SK-N-SH treated with all-trans-retinoic acid at 6 μM for 48 hours (cell line): Measurements from ENCODE around the gene EFCAB14.

Source experiments
- ATAC-seq: fragments of 200-7000 bp; cut with Tn5 transposase; 3 replicates; pipeline ENCODE4 v1.9.1; 2020; ENCODE audit warnings: mild to moderate bottlenecking, moderate library complexity
- ARNTL ChIP-seq: fragments of 450-650 bp; formaldehyde crosslinking; IDR thresholded peaks from 2 replicates; pipeline ENCODE4 v1.5.0; 2020; ENCODE audit warnings: low read depth, mild to moderate bottlenecking, moderate library complexity, borderline replicate concordance
- BACH2 ChIP-seq: fragments of 250-450 bp; sonication (Bioruptor Pico); IDR thresholded peaks from 2 replicates; pipeline ENCODE4 v1.9.0; 2021; ENCODE audit warnings: mild to moderate bottlenecking, borderline replicate concordance
- CREB5 ChIP-seq: fragments of 250-450 bp; sonication (Bioruptor Pico); IDR thresholded peaks from 2 replicates; pipeline ENCODE4 v1.5.1; 2020; ENCODE audit warnings: low read depth, mild to moderate bottlenecking, moderate library complexity
- CSDC2 ChIP-seq: fragments of 250-450 bp; sonication (Bioruptor Pico); IDR thresholded peaks from 2 replicates; pipeline ENCODE4 v1.5.0; 2020; ENCODE audit warnings: mild to moderate bottlenecking, moderate library complexity
- CSRNP3 ChIP-seq: fragments of 250-450 bp; sonication (Bioruptor Pico); IDR thresholded peaks from 2 replicates; pipeline ENCODE4 v1.5.1; 2021; ENCODE audit warnings: mild to moderate bottlenecking, moderate library complexity
- ESRRG ChIP-seq: fragments of 250-450 bp; sonication (Bioruptor Pico); IDR thresholded peaks from 2 replicates; pipeline ENCODE4 v1.6.1; 2021; ENCODE audit warnings: mild to moderate bottlenecking
- GLIS3 ChIP-seq: fragments of 250-450 bp; sonication (Bioruptor Pico); IDR thresholded peaks from 2 replicates; pipeline ENCODE4 v1.5.0; 2020; ENCODE audit warnings: mild to moderate bottlenecking, moderate library complexity
- ISL1 ChIP-seq: fragments of 250-450 bp; sonication (Bioruptor Pico); IDR thresholded peaks from 2 replicates; pipeline ENCODE4 v2.1.2; 2022; ENCODE audit warnings: mild to moderate bottlenecking, moderate library complexity
- OSR1 ChIP-seq: fragments of 250-450 bp; sonication (Bioruptor Pico); IDR thresholded peaks from 2 replicates; pipeline ENCODE4 v1.8.0; 2022; ENCODE audit warnings: moderate library complexity, mild to moderate bottlenecking, inconsistent platforms
- PATZ1 ChIP-seq: fragments of 250-450 bp; sonication (Bioruptor Pico); IDR thresholded peaks from 2 replicates; pipeline ENCODE4 v1.8.0; 2020; ENCODE audit warnings: mild to moderate bottlenecking, moderate library complexity, borderline replicate concordance
- POU6F1 ChIP-seq: fragments of 250-450 bp; sonication (Bioruptor Pico); IDR thresholded peaks from 2 replicates; pipeline ENCODE4 v1.8.0; 2021; ENCODE audit warnings: low read depth, mild to moderate bottlenecking, moderate library complexity, borderline replicate concordance
- PPARA ChIP-seq: fragments of 250-450 bp; sonication (Bioruptor Pico); IDR thresholded peaks from 2 replicates; pipeline ENCODE4 v1.5.0; 2020; ENCODE audit warnings: mild to moderate bottlenecking, borderline replicate concordance
- SNAI2 ChIP-seq: fragments of 250-450 bp; sonication (Bioruptor Pico); IDR thresholded peaks from 2 replicates; pipeline ENCODE4 v1.5.0; 2020; ENCODE audit warnings: mild to moderate bottlenecking, moderate library complexity
- TCF4 ChIP-seq: fragments of 250-450 bp; sonication (Bioruptor Pico); IDR thresholded peaks from 2 replicates; pipeline ENCODE4 v1.8.0; 2021; ENCODE audit warnings: mild to moderate bottlenecking, moderate library complexity, borderline replicate concordance
- TOX ChIP-seq: fragments of 250-450 bp; sonication (Bioruptor Pico); IDR thresholded peaks from 2 replicates; pipeline ENCODE4 v1.8.0; 2021; ENCODE audit warnings: mild to moderate bottlenecking, moderate library complexity, borderline replicate concordance
- TSHZ2 ChIP-seq: fragments of 250-450 bp; sonication (Bioruptor Pico); IDR thresholded peaks from 2 replicates; pipeline ENCODE4 v1.5.0; 2020; ENCODE audit warnings: mild to moderate bottlenecking, moderate library complexity
- ZC3H10 ChIP-seq: fragments of 250-450 bp; sonication (Bioruptor Pico); IDR thresholded peaks from 2 replicates; pipeline ENCODE4 v1.5.1; 2021; ENCODE audit warnings: mild to moderate bottlenecking, moderate library complexity
- ZFP3 ChIP-seq: fragments of 250-450 bp; sonication (Bioruptor Pico); IDR thresholded peaks from 2 replicates; pipeline ENCODE4 v1.5.0; 2020; ENCODE audit warnings: mild to moderate bottlenecking, moderate library complexity
- ZFP30 ChIP-seq: fragments of 450-650 bp; formaldehyde crosslinking; IDR thresholded peaks from 2 replicates; pipeline ENCODE4 v1.5.0; 2022; ENCODE audit warnings: mild to moderate bottlenecking, moderate library complexity
- ZNF565 ChIP-seq: fragments of 450-650 bp; formaldehyde crosslinking; conservative IDR thresholded peaks from 2 replicates; pipeline ENCODE4 v1.5.0; 2020; ENCODE audit warnings: low read depth, mild to moderate bottlenecking, moderate library complexity
- ZNF70 ChIP-seq: fragments of 450-650 bp; formaldehyde crosslinking; IDR thresholded peaks from 2 replicates; pipeline ENCODE4 v1.5.0; 2020; ENCODE audit warnings: mild to moderate bottlenecking, moderate library complexity
- ZNF8 ChIP-seq: fragments of 450-650 bp; formaldehyde crosslinking; IDR thresholded peaks from 2 replicates; pipeline ENCODE4 v1.5.0; 2020; ENCODE audit warnings: mild to moderate bottlenecking, moderate library complexity

EFCAB14 gene

GRCh38 chr1:46635205-46635604 lies 83.7 kb downstream of the EFCAB14 start:
- TF ChIP-seq SNAI2 (CRISPR knock-in tag): no peak
- TF ChIP-seq GLIS3 (CRISPR knock-in tag): no peak
- no peak for TF ChIP-seq TCF4 (CRISPR knock-in tag)
- no peak for TF ChIP-seq ZFP30 (CRISPR knock-in tag)
- TF ChIP-seq CSDC2 (CRISPR knock-in tag): no peak
- TF ChIP-seq PATZ1: no peak
- TF ChIP-seq ZNF565 (CRISPR knock-in tag): no peak
- TF ChIP-seq ESRRG (CRISPR knock-in tag): no peak
- TF ChIP-seq ISL1 (CRISPR knock-in tag): no peak
- TF ChIP-seq TOX: no peak
- TF ChIP-seq ZNF70 (CRISPR knock-in tag): no peak
- TF ChIP-seq CSRNP3 (CRISPR knock-in tag): no peak
- no peak for TF ChIP-seq ARNTL (CRISPR knock-in tag)
- TF ChIP-seq ZNF8 (CRISPR knock-in tag): no peak
- no peak for TF ChIP-seq ZC3H10 (CRISPR knock-in tag)
- no peak for TF ChIP-seq CREB5 (CRISPR knock-in tag)
- no peak for TF ChIP-seq BACH2 (CRISPR knock-in tag)
- TF ChIP-seq OSR1 (CRISPR knock-in tag): no peak
- TF ChIP-seq PPARA (CRISPR knock-in tag): no peak
- ATAC-seq: no peak

GRCh38 chr1:46630719-46631118 lies 88.2 kb downstream of the EFCAB14 start:
- TF ChIP-seq SNAI2 (CRISPR knock-in tag): no peak
- no peak for TF ChIP-seq ZFP30 (CRISPR knock-in tag)
- no peak for TF ChIP-seq GLIS3 (CRISPR knock-in tag)
- TF ChIP-seq ESRRG (CRISPR knock-in tag): no peak
- no peak for TF ChIP-seq CSRNP3 (CRISPR knock-in tag)
- TF ChIP-seq PPARA (CRISPR knock-in tag): no peak
- no peak for TF ChIP-seq POU6F1 (CRISPR knock-in tag)
- TF ChIP-seq TSHZ2 (CRISPR knock-in tag): no peak
- no peak for TF ChIP-seq ZNF8 (CRISPR knock-in tag)
- no peak for TF ChIP-seq ZFP3
- no peak for TF ChIP-seq PATZ1
- TF ChIP-seq ZNF70 (CRISPR knock-in tag): no peak
- TF ChIP-seq, all 23 proteins: peak for 0

More at GRCh38 chr1:46630719-46631118, 88.2 kb downstream of the EFCAB14 start:
- ATAC-seq: no peak
